HepG2 (cell line): ENCODE results near the gene TMEM86B. TPM values are rescaled to one million over a fixed set of nuclear protein-coding genes. Genes with fewer than 3 reads are reported as not detected.

ENCODE experiments used
- KAT7 ChIP-seq: IDR thresholded peaks from 2 replicates; pipeline ENCODE4 v1.6.1; 2018; ENCODE audit warnings: borderline replicate concordance, missing compliant biosample characterization
- MEIS2 ChIP-seq: sonication (generic); formaldehyde crosslinking; IDR thresholded peaks from 2 replicates; pipeline ENCODE4 v1.9.0; 2021; ENCODE audit warnings: mild to moderate bottlenecking, missing genetic modification reagents
- NRL ChIP-seq: sonication (generic); formaldehyde crosslinking; IDR thresholded peaks from 2 replicates; pipeline ENCODE4 v1.5.0; 2020; ENCODE audit warnings: missing genetic modification reagents, mild to moderate bottlenecking, moderate library complexity, borderline replicate concordance
- TBX3 ChIP-seq: fragments of 450-650 bp; IDR thresholded peaks from 2 replicates; pipeline ENCODE4 v1.6.1; 2017; ENCODE audit warnings: antibody characterized with exemption, mild to moderate bottlenecking, inconsistent platforms, borderline replicate concordance
- ZBTB21 ChIP-seq: sonication (generic); formaldehyde crosslinking; IDR thresholded peaks from 2 replicates; pipeline ENCODE4 v1.4.0; 2020; ENCODE audit warnings: missing genetic modification reagents
- polyA plus RNA-seq, 8 experiments: library from polyadenylated mRNA; depleted of rRNA in 3 of 8; stranded (reverse) in 7 of 8; unstranded in 1 of 8; fragments of >200 nt; fragmentation: Illumina TruSeq in 4 of 8; extraction: Trizol in 4 of 8; gene quantifications; 2 replicates each; pipeline versions ENCODE4 v1.2.1 to v1.2.3, GENCODE V29; 2011 to 2016; ENCODE audit warnings: low read depth in 4 of 8, missing spikeins in 1 of 8, mixed read lengths in 1 of 8; ENCODE audit not compliant: insufficient read depth in 1 of 8
- total RNA-seq, 5 experiments: library from RNA; depleted of rRNA; stranded (reverse); fragments of >200 nt; fragmentation: Illumina TruSeq; extraction: Trizol; gene quantifications; 2 replicates each; pipeline ENCODE4 v1.2.3, GENCODE V29; 2016; ENCODE audit warnings: low read depth in 1 of 5
- TF ChIP-seq, protein P1 (sequence below), 2 experiments: fragments of 450-650 bp in 1 of 2; sonication (generic) in 1 of 2; formaldehyde crosslinking; IDR thresholded peaks; 2 replicates each; pipeline versions ENCODE4 v1.5.0 to v1.8.0; 2020 to 2022; ENCODE audit warnings: mild to moderate bottlenecking in 1 of 2, missing genetic modification reagents in 1 of 2
- TF ChIP-seq, protein P2 (sequence below): sonication (generic); formaldehyde crosslinking; IDR thresholded peaks from 2 replicates; pipeline ENCODE4 v1.4.0; 2020; ENCODE audit warnings: missing genetic modification reagents
- TF ChIP-seq, protein P3 (sequence below): sonication (generic); formaldehyde crosslinking; IDR thresholded peaks from 2 replicates; pipeline ENCODE4 v1.5.1; 2020; ENCODE audit warnings: mild to moderate bottlenecking, missing genetic modification reagents
- TF ChIP-seq, protein P4 (sequence below), 2 experiments: fragments of 450-650 bp in 1 of 2; sonication (generic) in 1 of 2; formaldehyde crosslinking in 1 of 2; IDR thresholded peaks; 2 replicates each; pipeline versions ENCODE4 v1.6.1 to v1.8.0; 2016 to 2022; ENCODE audit warnings: antibody characterized with exemption in 1 of 2, mild to moderate bottlenecking in 1 of 2, missing genetic modification reagents in 1 of 2

Gene TMEM86B
- total and polyA plus RNA-seq, 2 of the 13 experiments (the other 11 are each of a cell fraction or from before 2014, with no cell fraction given), result 7.7 to 9.6 TPM

DNA sequence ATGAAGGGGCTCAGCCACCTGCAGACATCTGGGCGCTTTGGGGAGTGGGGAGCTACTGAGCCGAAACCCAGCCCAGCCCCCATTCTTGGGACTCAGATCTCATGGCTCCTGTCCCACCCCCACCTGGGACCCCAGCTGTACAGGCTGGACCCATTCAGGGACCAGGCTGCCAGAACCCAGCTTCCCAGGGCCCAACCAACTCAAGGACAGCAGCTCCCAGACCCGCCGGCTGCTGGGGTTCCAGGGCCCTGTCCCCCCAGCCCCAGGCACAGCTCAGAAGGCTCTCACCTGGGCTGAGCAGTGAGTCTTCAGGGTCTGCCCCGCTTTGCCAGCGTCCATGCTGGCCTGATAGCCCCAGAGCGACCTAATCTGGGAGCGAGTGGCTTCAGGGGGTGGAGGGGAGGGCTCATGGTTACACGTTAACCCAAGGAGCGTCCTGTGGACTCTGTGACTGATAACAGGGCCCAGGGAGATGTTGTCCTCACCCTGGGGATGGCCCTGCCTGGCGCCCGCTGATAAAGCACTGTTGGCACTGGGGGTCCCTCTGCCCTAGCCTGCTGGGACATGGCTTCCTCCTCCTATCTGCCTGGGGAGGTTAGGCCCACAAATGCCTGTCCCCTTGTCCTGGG lies at the start of gene TMEM86B (continued):
- TF ChIP-seq, protein P1, sequence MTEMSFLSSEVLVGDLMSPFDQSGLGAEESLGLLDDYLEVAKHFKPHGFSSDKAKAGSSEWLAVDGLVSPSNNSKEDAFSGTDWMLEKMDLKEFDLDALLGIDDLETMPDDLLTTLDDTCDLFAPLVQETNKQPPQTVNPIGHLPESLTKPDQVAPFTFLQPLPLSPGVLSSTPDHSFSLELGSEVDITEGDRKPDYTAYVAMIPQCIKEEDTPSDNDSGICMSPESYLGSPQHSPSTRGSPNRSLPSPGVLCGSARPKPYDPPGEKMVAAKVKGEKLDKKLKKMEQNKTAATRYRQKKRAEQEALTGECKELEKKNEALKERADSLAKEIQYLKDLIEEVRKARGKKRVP (CRISPR knock-in tag; IDR thresholded peaks at IDR 0.05), result no peak
- no peak for TF ChIP-seq ZBTB21 (CRISPR knock-in tag)
- peak; percentile 70; the same call in 1 of the 2 replicates for TF ChIP-seq MEIS2
- TF ChIP-seq, protein P2, sequence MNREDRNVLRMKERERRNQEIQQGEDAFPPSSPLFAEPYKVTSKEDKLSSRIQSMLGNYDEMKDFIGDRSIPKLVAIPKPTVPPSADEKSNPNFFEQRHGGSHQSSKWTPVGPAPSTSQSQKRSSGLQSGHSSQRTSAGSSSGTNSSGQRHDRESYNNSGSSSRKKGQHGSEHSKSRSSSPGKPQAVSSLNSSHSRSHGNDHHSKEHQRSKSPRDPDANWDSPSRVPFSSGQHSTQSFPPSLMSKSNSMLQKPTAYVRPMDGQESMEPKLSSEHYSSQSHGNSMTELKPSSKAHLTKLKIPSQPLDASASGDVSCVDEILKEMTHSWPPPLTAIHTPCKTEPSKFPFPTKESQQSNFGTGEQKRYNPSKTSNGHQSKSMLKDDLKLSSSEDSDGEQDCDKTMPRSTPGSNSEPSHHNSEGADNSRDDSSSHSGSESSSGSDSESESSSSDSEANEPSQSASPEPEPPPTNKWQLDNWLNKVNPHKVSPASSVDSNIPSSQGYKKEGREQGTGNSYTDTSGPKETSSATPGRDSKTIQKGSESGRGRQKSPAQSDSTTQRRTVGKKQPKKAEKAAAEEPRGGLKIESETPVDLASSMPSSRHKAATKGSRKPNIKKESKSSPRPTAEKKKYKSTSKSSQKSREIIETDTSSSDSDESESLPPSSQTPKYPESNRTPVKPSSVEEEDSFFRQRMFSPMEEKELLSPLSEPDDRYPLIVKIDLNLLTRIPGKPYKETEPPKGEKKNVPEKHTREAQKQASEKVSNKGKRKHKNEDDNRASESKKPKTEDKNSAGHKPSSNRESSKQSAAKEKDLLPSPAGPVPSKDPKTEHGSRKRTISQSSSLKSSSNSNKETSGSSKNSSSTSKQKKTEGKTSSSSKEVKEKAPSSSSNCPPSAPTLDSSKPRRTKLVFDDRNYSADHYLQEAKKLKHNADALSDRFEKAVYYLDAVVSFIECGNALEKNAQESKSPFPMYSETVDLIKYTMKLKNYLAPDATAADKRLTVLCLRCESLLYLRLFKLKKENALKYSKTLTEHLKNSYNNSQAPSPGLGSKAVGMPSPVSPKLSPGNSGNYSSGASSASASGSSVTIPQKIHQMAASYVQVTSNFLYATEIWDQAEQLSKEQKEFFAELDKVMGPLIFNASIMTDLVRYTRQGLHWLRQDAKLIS (CRISPR knock-in tag), result no peak
- no peak for TF ChIP-seq NRL
- no peak for TF ChIP-seq TBX3
- no peak for TF ChIP-seq KAT7 (CRISPR knock-in tag)
- TF ChIP-seq, protein P3, sequence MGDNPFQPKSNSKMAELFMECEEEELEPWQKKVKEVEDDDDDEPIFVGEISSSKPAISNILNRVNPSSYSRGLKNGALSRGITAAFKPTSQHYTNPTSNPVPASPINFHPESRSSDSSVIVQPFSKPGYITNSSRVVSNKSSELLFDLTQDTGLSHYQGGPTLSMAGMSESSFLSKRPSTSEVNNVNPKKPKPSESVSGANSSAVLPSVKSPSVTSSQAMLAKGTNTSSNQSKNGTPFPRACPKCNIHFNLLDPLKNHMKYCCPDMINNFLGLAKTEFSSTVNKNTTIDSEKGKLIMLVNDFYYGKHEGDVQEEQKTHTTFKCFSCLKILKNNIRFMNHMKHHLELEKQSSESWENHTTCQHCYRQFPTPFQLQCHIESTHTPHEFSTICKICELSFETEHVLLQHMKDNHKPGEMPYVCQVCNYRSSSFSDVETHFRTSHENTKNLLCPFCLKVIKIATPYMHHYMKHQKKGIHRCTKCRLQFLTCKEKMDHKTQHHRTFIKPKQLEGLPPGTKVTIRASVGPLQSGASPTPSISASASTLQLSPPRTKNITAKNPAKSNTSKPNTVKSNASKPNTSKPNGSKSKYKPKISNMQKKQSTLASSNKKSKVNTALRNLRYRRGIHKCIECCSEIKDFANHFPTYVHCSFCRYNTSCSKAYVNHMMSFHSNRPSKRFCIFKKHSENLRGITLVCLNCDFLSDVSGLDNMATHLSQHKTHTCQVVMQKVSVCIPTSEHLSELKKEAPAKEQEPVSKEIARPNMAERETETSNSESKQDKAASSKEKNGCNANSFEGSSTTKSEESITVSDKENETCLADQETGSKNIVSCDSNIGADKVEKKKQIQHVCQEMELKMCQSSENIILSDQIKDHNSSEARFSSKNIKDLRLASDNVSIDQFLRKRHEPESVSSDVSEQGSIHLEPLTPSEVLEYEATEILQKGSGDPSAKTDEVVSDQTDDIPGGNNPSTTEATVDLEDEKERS, result no peak
- TF ChIP-seq, protein P4, sequence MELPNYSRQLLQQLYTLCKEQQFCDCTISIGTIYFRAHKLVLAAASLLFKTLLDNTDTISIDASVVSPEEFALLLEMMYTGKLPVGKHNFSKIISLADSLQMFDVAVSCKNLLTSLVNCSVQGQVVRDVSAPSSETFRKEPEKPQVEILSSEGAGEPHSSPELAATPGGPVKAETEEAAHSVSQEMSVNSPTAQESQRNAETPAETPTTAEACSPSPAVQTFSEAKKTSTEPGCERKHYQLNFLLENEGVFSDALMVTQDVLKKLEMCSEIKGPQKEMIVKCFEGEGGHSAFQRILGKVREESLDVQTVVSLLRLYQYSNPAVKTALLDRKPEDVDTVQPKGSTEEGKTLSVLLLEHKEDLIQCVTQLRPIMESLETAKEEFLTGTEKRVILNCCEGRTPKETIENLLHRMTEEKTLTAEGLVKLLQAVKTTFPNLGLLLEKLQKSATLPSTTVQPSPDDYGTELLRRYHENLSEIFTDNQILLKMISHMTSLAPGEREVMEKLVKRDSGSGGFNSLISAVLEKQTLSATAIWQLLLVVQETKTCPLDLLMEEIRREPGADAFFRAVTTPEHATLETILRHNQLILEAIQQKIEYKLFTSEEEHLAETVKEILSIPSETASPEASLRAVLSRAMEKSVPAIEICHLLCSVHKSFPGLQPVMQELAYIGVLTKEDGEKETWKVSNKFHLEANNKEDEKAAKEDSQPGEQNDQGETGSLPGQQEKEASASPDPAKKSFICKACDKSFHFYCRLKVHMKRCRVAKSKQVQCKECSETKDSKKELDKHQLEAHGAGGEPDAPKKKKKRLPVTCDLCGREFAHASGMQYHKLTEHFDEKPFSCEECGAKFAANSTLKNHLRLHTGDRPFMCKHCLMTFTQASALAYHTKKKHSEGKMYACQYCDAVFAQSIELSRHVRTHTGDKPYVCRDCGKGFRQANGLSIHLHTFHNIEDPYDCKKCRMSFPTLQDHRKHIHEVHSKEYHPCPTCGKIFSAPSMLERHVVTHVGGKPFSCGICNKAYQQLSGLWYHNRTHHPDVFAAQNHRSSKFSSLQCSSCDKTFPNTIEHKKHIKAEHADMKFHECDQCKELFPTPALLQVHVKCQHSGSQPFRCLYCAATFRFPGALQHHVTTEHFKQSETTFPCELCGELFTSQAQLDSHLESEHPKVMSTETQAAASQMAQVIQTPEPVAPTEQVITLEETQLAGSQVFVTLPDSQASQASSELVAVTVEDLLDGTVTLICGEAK (IDR thresholded peaks at IDR 0.05), result no peak
- TF ChIP-seq, protein P4 (CRISPR knock-in tag; IDR thresholded peaks at IDR 0.05), result no peak
